Mesendoderm (in vitro differentiated cells): Measurements from ENCODE around the gene PDE6A. TPM values are rescaled to one million over a fixed set of nuclear protein-coding genes. Genes with fewer than 3 reads are reported as not detected.

Source experiments
- DNase-seq: peaks from one replicate; pipeline ENCODE4 v3.0.0; 2013
- H2AK5ac ChIP-seq: 2 replicates; pipeline ENCODE4 v1.6.1; 2013; ENCODE audit warnings: low read length, inconsistent platforms
- H2BK120ac ChIP-seq: 2 replicates; pipeline ENCODE4 v1.6.1; 2013; ENCODE audit warnings: low read depth, mild to moderate bottlenecking, low read length, moderate library complexity, mixed read lengths
- H2BK15ac ChIP-seq: replicated peaks from 2 replicates; pipeline ENCODE4 v1.6.1; 2013; ENCODE audit warnings: low read depth, mild to moderate bottlenecking, moderate library complexity
- H2BK5ac ChIP-seq: 2 replicates; pipeline ENCODE4 v1.6.1; 2013; ENCODE audit warnings: low read length, inconsistent platforms
- H3K18ac ChIP-seq: 2 replicates; pipeline ENCODE4 v1.6.1; 2013; ENCODE audit warnings: mild to moderate bottlenecking, low read length, mixed read lengths
- H3K23ac ChIP-seq: one replicate; pipeline ENCODE4 v1.6.1; 2013; ENCODE audit warnings: low read length
- H3K27ac ChIP-seq: 2 replicates; pipeline ENCODE4 v1.5.1; 2013; ENCODE audit warnings: low read depth, mild to moderate bottlenecking, inconsistent platforms, low read length, moderate library complexity
- H3K27me3 ChIP-seq: 2 replicates; pipeline ENCODE4 v1.6.1; 2013; ENCODE audit warnings: low read length, control low read depth, mild to moderate bottlenecking, inconsistent platforms; ENCODE audit not compliant: insufficient read depth, poor library complexity
- H3K36me3 ChIP-seq: 2 replicates; pipeline ENCODE4 v1.6.1; 2013; ENCODE audit warnings: low read length, inconsistent platforms; ENCODE audit not compliant: control insufficient read depth, insufficient read depth
- H3K4ac ChIP-seq: one replicate; pipeline ENCODE4 v1.6.1; 2013; ENCODE audit warnings: low read depth, mild to moderate bottlenecking, low read length, moderate library complexity
- H3K4me1 ChIP-seq: 2 replicates; pipeline ENCODE4 v1.6.1; 2013; ENCODE audit warnings: low read depth, low read length, inconsistent platforms; ENCODE audit not compliant: control insufficient read depth
- H3K4me2 ChIP-seq: 2 replicates; pipeline ENCODE4 v1.6.1; 2013; ENCODE audit warnings: low read length
- H3K4me3 ChIP-seq: 2 replicates; pipeline ENCODE4 v1.5.1; 2013; ENCODE audit warnings: mild to moderate bottlenecking, low read length
- H3K56ac ChIP-seq: one replicate; pipeline ENCODE4 v1.6.1; 2013; ENCODE audit warnings: low read length
- H3K79me1 ChIP-seq: 2 replicates; pipeline ENCODE4 v1.6.1; 2013; ENCODE audit warnings: low read length, inconsistent platforms
- H3K79me2 ChIP-seq: 2 replicates; pipeline ENCODE4 v1.6.1; 2013; ENCODE audit warnings: mild to moderate bottlenecking, low read length; ENCODE audit not compliant: control insufficient read depth, insufficient read depth
- H3K9ac ChIP-seq: 2 replicates; pipeline ENCODE4 v1.6.1; 2013; ENCODE audit warnings: low read length, inconsistent platforms
- H4K5ac ChIP-seq: one replicate; pipeline ENCODE4 v1.6.1; 2013; ENCODE audit warnings: low read length
- H4K8ac ChIP-seq: one replicate; pipeline ENCODE4 v1.6.1; 2013; ENCODE audit warnings: low read depth, mild to moderate bottlenecking, control low read depth, low read length, moderate library complexity
- WGBS: extraction: QIAGEN DNeasy Blood & Tissue Kit; methylation state at CpG from one replicate; pipeline ENCODE4 v1.1.7; 2013; ENCODE audit warnings: low lambda C conversion rate, missing lambda C conversion rate; ENCODE audit not compliant: insufficient coverage; ENCODE audit errors: extremely low coverage; 5-methylcytosine and 5-hydroxymethylcytosine counted together
- small RNA-seq: library from polyadenylated mRNA; stranded (forward); fragments of <200 nt; extraction: miRNeasy Mini kit (QIAGEN cat#:217004); gene quantifications from one replicate; pipeline ENCODE3, GENCODE V24; 2013; ENCODE audit not compliant: insufficient read depth

Gene PDE6A

GRCh38 chr5:149808264-149808982, 136.2 kb downstream of the PDE6A start:
- Histone ChIP-seq H3K79me1 (no peaks in the 10 kb centered on the region), H3K23ac (no peak overlapping the region), H4K8ac (no peak overlapping the region), H3K27me3 (no peaks in the 10 kb centered on the region), H3K4me3 (no peak overlapping the region), H3K79me2 (no peaks in the 10 kb centered on the region), H3K9ac (no peak overlapping the region), H3K4me1 (peaks cover 3% of the 10 kb centered on the region), H2BK120ac (no peak overlapping the region), H3K56ac (no peak overlapping the region), H2AK5ac (no peak overlapping the region), H2BK5ac (no peak overlapping the region), H3K4ac (no peak overlapping the region), H3K27ac (no peak overlapping the region), H4K5ac (no peak overlapping the region), H3K4me2 (no peak overlapping the region), H3K36me3 (no peaks in the 10 kb centered on the region), H3K18ac (no peak overlapping the region), H2BK15ac (no peak overlapping the region)
- DNase-seq = no peak
- no CpG with 5 or more reads among the region's 5 CpGs for WGBS

Small RNA genes lying within 50 kb of the gene (small RNA-seq; reads per million reads assigned to genes)
- not detected for gene RF00019
